Activated CD8-positive, alpha-beta memory T cell treated with anti-CD3 and anti-CD28 coated beads, Interleukin-2, amount 10 ng/mL, durations not matched to agents 7 days and 5 days (primary cell): ENCODE measurements around the gene VTN. TPM values are rescaled to one million over a fixed set of nuclear protein-coding genes. Genes with fewer than 3 reads are reported as not detected.
"Not testable (repeated sequence)": the region's sequence is repeated elsewhere in the genome, so short reads cannot be mapped to it uniquely, and the experiment has no call there.

ENCODE experiments used
- ATAC-seq: fragments of 150-1000 bp; cut with Tn5 transposase; one replicate; pipeline ENCODE4 v1.10.0; 2021; ENCODE audit warnings: moderate library complexity
- CTCF ChIA-PET: fragments of 350-600 bp; sonication (Branson Sonifier 250); formaldehyde crosslinking; loops from one replicate; lab custom pipeline; 2021; ENCODE audit warnings: antibody characterized with exemption; lab: Charles Lee
- DNase-seq: peaks from one replicate; pipeline ENCODE4 v3.0.0-alpha.2; 2020
- H3K27ac Mint-ChIP-seq: one replicate; pipeline ENCODE4 v1.8.0; 2021; ENCODE audit warnings: mild to moderate bottlenecking, mixed read lengths
- H3K27me3 Mint-ChIP-seq: one replicate; pipeline ENCODE4 v1.8.0; 2021; ENCODE audit warnings: mixed read lengths
- H3K36me3 Mint-ChIP-seq: one replicate; pipeline ENCODE4 v1.8.0; 2021; ENCODE audit warnings: mild to moderate bottlenecking, mixed read lengths
- H3K4me1 Mint-ChIP-seq: one replicate; pipeline ENCODE4 v1.8.0; 2021; ENCODE audit warnings: mixed read lengths
- H3K4me3 Mint-ChIP-seq: one replicate; pipeline ENCODE4 v1.8.0; 2021; ENCODE audit warnings: mild to moderate bottlenecking, moderate library complexity, mixed read lengths
- H3K9me3 Mint-ChIP-seq: one replicate; pipeline ENCODE4 v1.8.0; 2022; ENCODE audit warnings: low read depth, mixed read lengths
- total RNA-seq, 2 experiments: library from RNA; stranded (reverse); gene quantifications; one replicate each; pipeline ENCODE4 v1.2.3, GENCODE V29; 2021

VTN gene
- total RNA-seq, 2 experiments from 2014 or later = 0.18 to 0.26 TPM

DNA sequence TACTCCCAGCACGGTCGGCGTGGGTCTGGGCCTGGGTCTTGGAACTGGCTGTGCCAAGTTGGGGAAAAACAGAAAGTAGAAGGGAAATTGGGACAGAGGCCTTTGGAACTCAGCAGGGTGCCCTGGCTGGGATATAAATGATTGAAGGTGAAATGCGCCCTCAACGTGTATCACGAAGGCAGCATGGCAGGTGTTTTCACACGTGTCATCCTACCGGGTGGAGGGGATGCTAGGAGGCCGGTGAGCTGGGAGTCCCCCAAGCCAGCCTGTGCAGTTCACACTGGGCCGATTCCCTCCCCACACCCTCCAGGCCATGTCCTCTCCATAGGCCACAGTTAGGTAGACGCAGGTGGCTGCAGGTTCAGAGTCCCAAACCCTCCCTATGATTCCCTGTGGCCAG is 28.6 kb downstream of the VTN start:
- H3K4me3 Mint-ChIP-seq = no peak overlapping the region
- no peaks in the 10 kb centered on the region for H3K9me3 Mint-ChIP-seq
- ATAC-seq (no peak), DNase-seq (no peak)
- peaks cover 17% of the 10 kb centered on the region for H3K4me1 Mint-ChIP-seq
- peaks cover 16% of the 10 kb centered on the region for H3K36me3 Mint-ChIP-seq
- no peak overlapping the region for H3K27ac Mint-ChIP-seq
- H3K27me3 Mint-ChIP-seq = no peaks in the 10 kb centered on the region
- CTCF ChIA-PET = no interaction called here

DNA sequence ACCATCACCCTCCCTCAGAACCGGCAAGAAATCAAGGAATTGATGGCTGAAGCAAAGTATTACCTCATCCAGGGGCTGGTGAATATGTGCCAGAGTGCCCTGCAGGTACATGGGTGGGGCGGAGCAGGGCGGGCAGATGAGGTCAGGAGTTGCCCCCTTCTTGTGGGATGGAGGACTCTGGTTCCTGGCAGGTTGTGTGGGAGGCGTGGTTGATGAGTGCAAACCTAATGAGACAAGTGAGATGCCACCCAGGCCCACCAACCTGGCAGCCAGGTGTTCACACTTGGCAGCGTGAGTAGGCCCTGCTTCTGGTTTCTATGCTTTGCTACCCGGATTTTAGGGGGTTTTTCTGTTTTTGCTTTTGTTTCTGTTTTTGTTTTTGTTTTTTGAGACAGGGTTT is 29.7 kb downstream of the VTN start:
- Mint-ChIP-seq H3K36me3 (peaks cover 13% of the 10 kb centered on the region), H3K4me1 (peaks cover 21% of the 10 kb centered on the region), H3K9me3 (no peaks in the 10 kb centered on the region), H3K27ac (no peak overlapping the region), H3K4me3 (no peak overlapping the region), H3K27me3 (no peaks in the 10 kb centered on the region)
- CTCF ChIA-PET = no interaction called here
- ATAC-seq (no peak), DNase-seq (no peak)

- CTCF ChIA-PET = interaction anchor here (1.2 to 2.0 kb wide), 2 partner anchors 15 to 77 kb away, joined by 3 to 5 read pairs; no protein-coding TSS in a partner anchor
- H3K9me3 Mint-ChIP-seq = no peaks in the 10 kb centered on the region
- DNase-seq (no peak), ATAC-seq (no peak)
- H3K4me3 Mint-ChIP-seq = no peak overlapping the region
- peaks cover 26% of the 10 kb centered on the region for H3K4me1 Mint-ChIP-seq
- no peaks in the 10 kb centered on the region for H3K27me3 Mint-ChIP-seq
- H3K36me3 Mint-ChIP-seq = peaks cover 13% of the 10 kb centered on the region
- no peak overlapping the region for H3K27ac Mint-ChIP-seq
Observed at GRCh38 chr17:28339431-28339830, 30.7 kb downstream of the VTN start.

- Mint-ChIP-seq H3K36me3 (peaks cover 13% of the 10 kb centered on the region), H3K4me1 (peaks cover 32% of the 10 kb centered on the region)
- not testable (repeated sequence) for H3K4me3 Mint-ChIP-seq, ATAC-seq, H3K27me3 Mint-ChIP-seq, H3K9me3 Mint-ChIP-seq, H3K27ac Mint-ChIP-seq, DNase-seq
- CTCF ChIA-PET = interaction anchor here (1.2 to 2.0 kb wide), 3 partner anchors 16 to 533 kb away, joined by 3 to 5 read pairs (median 3); no protein-coding TSS in a partner anchor
Observed at GRCh38 chr17:28338769-28339212, 31.3 kb downstream of the VTN start.

GRCh38 chr17:28338056-28338768 is 31.9 kb downstream of the VTN start:
- Mint-ChIP-seq H3K27me3 (no peaks in the 10 kb centered on the region), H3K4me1 (peaks cover 33% of the 10 kb centered on the region), H3K27ac (no peak overlapping the region), H3K9me3 (no peaks in the 10 kb centered on the region), H3K36me3 (peaks cover 13% of the 10 kb centered on the region), H3K4me3 (no peak overlapping the region)
- no peak for ATAC-seq
- no peak for DNase-seq
- CTCF ChIA-PET = interaction anchor here (1.2 to 2.0 kb wide), 3 partner anchors 20 to 533 kb away, joined by 3 to 5 read pairs (median 4); partner anchors contain the start of gene POLDIP2

DNA sequence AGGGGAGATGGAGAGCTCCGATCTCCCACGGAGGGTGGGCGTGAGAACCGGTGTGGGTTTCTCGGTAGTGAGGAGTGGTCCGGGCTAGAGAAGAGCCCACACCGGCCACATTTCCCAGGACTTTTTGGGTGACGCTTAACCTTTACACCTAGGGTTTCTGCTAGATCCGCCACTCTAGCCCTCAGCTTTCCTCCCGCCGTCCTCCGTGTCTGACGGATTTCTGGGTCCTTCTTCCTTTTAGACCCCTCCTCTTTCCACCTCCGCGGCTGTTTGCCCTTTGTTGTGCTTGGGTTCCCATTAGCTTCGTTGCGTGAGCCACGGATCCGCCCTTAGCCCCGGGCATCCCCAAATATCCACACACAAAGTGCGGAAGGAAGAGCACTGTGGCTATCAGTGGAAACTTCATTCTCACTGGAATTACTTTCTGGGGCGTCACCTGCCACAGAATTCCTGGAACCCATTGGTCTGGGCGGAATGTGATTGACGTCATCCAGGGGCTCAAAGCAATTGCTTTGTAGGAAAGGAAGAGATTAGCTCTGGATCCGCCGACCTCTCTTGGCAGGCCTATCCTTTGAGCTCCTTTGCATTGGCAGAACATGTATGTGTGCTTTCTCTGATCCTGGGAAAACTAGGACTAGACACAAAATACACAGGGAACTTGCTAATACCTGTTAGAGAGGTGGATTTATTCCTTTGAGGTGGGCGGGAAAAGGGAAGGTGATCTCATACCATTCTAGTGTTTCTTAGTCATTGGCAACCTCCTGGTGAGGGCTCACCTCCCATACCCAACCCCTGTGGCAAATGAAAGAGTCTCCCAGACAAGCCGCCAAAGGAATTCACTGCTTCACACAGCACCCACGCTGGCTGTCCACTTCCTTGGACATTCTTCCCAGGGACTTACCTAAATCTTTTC is 33.9 kb downstream of the VTN start:
- no peak for ATAC-seq
- H3K27me3 Mint-ChIP-seq = no peaks in the 10 kb centered on the region

DNA sequence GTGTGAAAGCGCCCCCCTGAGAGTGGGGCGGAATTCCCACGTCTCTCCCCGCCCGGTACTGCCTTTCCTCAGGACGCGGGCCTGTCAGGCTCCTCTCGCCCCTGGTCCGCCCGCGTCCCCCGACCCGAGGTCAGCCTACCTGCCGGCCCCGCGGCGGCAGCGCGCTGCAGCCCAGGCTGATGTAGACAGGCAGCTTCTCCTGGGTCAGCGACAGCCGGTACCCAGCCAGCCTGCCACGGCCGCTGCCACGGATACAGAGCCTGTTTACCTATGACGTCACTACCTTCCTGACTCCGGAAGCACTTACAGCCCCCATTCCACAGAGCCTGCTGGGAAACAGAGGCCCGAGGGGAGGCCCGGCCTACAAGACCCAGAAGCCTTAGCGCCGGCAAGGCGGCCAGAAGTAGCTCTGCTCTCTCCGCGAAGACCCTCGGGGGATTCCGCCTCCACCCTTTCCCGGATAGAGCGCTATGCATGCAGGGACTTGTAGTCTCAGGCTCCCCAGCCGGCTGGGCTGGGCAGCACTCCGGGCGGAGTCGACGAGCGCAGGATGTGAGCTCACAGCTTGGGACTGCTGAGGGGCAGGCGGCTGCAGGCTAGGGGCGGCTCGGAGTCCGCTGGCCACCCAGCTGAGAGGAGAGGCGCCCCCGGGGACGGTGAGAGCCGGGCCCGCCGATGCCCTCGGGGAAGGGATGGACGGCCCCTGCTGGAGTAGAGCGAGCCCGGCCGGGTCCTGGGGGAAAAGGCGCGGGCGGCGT is 34.7 kb downstream of the VTN start, which contains the start of the genes IFT20 and TNFAIP1:
Gene IFT20 (minus strand): TSS at position 272 of the 758 bp plus-strand sequence. CDS start 3,487 bp downstream, outside the sequence.
Gene TNFAIP1 (plus strand): TSS at position 561 of the 758 bp plus-strand sequence. CDS start 3,761 bp downstream, outside the sequence.
- H3K27ac Mint-ChIP-seq = peak within 1 kb of the TSS; percentile 92
- CTCF ChIA-PET = interaction anchor here (0.6 to 4.3 kb wide), 17 partner anchors 9 to 685 kb away, joined by 3 to 31 read pairs (median 3); partner anchors contain the start of genes BLTP2, POLDIP2 and TMEM97
- peak within 1 kb of the TSS; percentile 97 for H3K4me3 Mint-ChIP-seq
- no peaks in the 10 kb centered on the region for H3K27me3 Mint-ChIP-seq
- H3K4me1 Mint-ChIP-seq = peaks cover 36% of the 10 kb centered on the region
- H3K36me3 Mint-ChIP-seq = peaks cover 3% of the 10 kb centered on the region
- peak; percentile 96 for ATAC-seq
- DNase-seq = peak; percentile 100
- no peaks in the 10 kb centered on the region for H3K9me3 Mint-ChIP-seq

More for the DNA sequence above, 33.9 kb downstream of the VTN start:
- Mint-ChIP-seq H3K9me3 (no peaks in the 10 kb centered on the region), H3K27ac (peak overlapping the region; percentile 92), H3K4me3 (peak overlapping the region; percentile 97), H3K4me1 (peaks cover 36% of the 10 kb centered on the region), H3K36me3 (peaks cover 7% of the 10 kb centered on the region)
- CTCF ChIA-PET = interaction anchor here (0.6 to 4.3 kb wide), 17 partner anchors 9 to 686 kb away, joined by 3 to 31 read pairs (median 3); partner anchors contain the start of genes BLTP2, POLDIP2 and TMEM97
- DNase-seq = peak; percentile 52

DNA sequence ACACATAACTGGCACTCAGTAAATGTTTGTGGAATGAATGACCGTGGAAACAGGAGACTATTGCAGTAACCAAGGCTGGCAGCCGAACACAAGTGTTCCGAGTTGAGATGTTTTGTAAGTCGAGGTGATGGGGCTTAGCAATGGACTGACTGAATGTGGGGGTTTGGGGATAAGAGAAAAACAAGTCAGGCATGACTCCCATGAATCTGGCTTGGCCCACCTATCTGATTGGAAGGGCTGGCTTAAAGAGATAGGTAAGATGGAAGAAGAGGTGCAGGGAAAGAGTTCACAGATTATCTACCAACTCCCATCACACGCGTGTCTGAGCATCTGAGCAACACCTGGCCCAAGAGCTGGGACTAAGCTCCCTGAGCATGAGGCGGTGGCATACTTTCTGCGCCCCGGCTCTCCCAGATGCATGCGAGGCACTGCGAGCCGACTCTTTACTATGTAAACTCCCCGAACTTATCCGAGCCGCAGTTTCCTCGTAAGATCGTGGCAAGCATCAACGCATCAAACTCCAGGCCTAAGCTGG is 35.4 kb downstream of the VTN start:
- Mint-ChIP-seq H3K9me3 (no peaks in the 10 kb centered on the region), H3K27me3 (no peaks in the 10 kb centered on the region), H3K27ac (peak overlapping the region; percentile 92), H3K4me1 (peaks cover 36% of the 10 kb centered on the region), H3K36me3 (no peaks in the 10 kb centered on the region), H3K4me3 (peak overlapping the region; percentile 97)
- CTCF ChIA-PET = interaction anchor here (0.9 to 4.3 kb wide), 12 partner anchors 8 to 575 kb away, joined by 3 to 31 read pairs (median 4); partner anchors contain the start of genes POLDIP2 and TMEM97
- ATAC-seq (no peak), DNase-seq (no peak)

DNA sequence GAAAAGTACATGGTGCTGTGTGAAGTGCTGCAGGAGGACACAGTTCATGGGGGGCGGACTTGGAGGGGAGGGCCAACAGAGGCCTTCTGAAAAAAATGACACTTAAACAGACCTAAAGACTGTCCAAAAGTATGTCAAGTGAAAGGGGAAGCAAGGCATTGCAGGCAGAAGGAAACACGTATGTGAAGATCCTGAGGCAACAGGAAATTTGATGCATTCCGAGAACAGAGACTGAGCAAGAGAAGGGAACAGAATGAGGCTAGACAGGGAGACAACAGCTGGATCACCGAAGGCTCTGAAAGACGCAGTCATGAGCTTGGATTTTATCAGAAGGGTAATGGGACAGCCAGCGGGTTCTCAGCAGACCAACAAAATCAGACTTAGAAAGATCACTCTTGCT is 35.9 kb downstream of the VTN start:
- H3K27me3 Mint-ChIP-seq = no peaks in the 10 kb centered on the region
- no peak for DNase-seq
- no peaks in the 10 kb centered on the region for H3K9me3 Mint-ChIP-seq
- ATAC-seq = no peak
- H3K27ac Mint-ChIP-seq = peak overlapping the region; percentile 92
- peaks cover 36% of the 10 kb centered on the region for H3K4me1 Mint-ChIP-seq
- H3K4me3 Mint-ChIP-seq = peak overlapping the region; percentile 97
- CTCF ChIA-PET = interaction anchor here (2.5 to 4.3 kb wide), 2 partner anchors 14 to 83 kb away, joined by 10 to 31 read pairs; partner anchors contain the start of gene TMEM97
- H3K36me3 Mint-ChIP-seq = peaks cover under 1% of the 10 kb centered on the region

- Mint-ChIP-seq H3K9me3 (no peaks in the 10 kb centered on the region), H3K27me3 (no peaks in the 10 kb centered on the region), H3K4me1 (peaks cover 36% of the 10 kb centered on the region), H3K36me3 (peaks cover 5% of the 10 kb centered on the region), H3K27ac (no peak overlapping the region), H3K4me3 (no peak overlapping the region)
- CTCF ChIA-PET = interaction anchor here (4.3 kb wide), 1 partner anchor 13 kb away, joined by 31 read pairs; the partner anchor contains the start of gene TMEM97
- no peak for ATAC-seq
- no peak for DNase-seq
Observed at GRCh38 chr17:28333083-28333746, 36.9 kb downstream of the VTN start.

DNA sequence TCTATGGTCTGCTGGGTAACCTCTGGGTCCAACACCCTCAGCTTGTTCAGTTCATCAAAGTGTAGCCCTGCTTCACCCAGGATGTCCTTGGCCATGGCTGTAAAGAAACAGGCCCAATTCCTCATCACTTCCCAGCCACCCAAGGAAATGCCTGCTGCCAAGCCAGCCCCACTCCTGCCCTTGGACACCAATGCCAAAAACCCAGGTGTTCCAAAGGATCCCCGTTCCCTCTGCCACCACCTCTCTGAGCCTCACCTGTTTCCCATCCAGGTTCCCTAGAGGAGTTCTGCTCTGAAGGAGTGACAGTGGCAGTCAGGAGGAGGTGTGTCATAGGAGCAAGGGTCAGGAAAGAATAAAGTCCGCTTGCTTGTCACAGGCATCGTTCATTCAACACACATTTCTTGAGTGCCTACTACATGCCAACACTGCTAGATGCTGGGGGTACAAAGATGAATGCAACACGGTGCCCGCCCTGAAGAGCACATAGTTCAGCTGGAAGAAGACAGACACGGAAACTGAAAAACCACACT is 38.2 kb downstream of the VTN start:
- no peak for ATAC-seq
- Mint-ChIP-seq H3K4me3 (no peak overlapping the region), H3K27ac (no peak overlapping the region), H3K36me3 (peaks cover 16% of the 10 kb centered on the region), H3K27me3 (no peaks in the 10 kb centered on the region), H3K4me1 (peaks cover 38% of the 10 kb centered on the region), H3K9me3 (no peaks in the 10 kb centered on the region)
- peak; percentile 31 for DNase-seq
- CTCF ChIA-PET = no interaction called here
